ENCODE results near the gene NLN.

The NLN gene

GRCh38 chr5:65823204-65823603, 101.2 kb downstream of the NLN start:
- H3K4me3 ChIP-seq (ENCODE audit: low read depth, low read length), result no peak overlapping the region
- DNase-seq (ENCODE audit: low read depth), result no peak

GRCh38 chr5:65823845-65824445, 101.9 kb downstream of the NLN start:
- no peak for TF ChIP-seq POLR2A (IDR thresholded peaks at IDR 0.05; ENCODE audit: extremely low read depth, insufficient read length)
- no peak for TF ChIP-seq MYC (IDR thresholded peaks at IDR 0.05; ENCODE audit: low read depth, low read length)
- no peak for TF ChIP-seq MAX (IDR thresholded peaks at IDR 0.05; ENCODE audit: low read depth, low read length)
- TF ChIP-seq, protein P1, sequence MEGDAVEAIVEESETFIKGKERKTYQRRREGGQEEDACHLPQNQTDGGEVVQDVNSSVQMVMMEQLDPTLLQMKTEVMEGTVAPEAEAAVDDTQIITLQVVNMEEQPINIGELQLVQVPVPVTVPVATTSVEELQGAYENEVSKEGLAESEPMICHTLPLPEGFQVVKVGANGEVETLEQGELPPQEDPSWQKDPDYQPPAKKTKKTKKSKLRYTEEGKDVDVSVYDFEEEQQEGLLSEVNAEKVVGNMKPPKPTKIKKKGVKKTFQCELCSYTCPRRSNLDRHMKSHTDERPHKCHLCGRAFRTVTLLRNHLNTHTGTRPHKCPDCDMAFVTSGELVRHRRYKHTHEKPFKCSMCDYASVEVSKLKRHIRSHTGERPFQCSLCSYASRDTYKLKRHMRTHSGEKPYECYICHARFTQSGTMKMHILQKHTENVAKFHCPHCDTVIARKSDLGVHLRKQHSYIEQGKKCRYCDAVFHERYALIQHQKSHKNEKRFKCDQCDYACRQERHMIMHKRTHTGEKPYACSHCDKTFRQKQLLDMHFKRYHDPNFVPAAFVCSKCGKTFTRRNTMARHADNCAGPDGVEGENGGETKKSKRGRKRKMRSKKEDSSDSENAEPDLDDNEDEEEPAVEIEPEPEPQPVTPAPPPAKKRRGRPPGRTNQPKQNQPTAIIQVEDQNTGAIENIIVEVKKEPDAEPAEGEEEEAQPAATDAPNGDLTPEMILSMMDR (IDR thresholded peaks at IDR 0.05; ENCODE audit: low read depth, low read length), result no peak
- no peak overlapping the region for H3K4me3 ChIP-seq (ENCODE audit: low read depth, low read length)
- peak; percentile 44 for DNase-seq (ENCODE audit: low read depth)

More at GRCh38 chr5:65823204-65823603, 101.2 kb downstream of the NLN start:
- TF ChIP-seq, protein P1 (IDR thresholded peaks at IDR 0.05; ENCODE audit: low read depth, low read length), result no peak
- TF ChIP-seq MAX (IDR thresholded peaks at IDR 0.05; ENCODE audit: low read depth, low read length), result no peak
- no peak for TF ChIP-seq MYC (IDR thresholded peaks at IDR 0.05; ENCODE audit: low read depth, low read length)
- no peak for TF ChIP-seq POLR2A (IDR thresholded peaks at IDR 0.05; ENCODE audit: extremely low read depth, insufficient read length)

GRCh38 chr5:65825408-65826328, 103.7 kb downstream of the NLN start:
- DNase-seq (ENCODE audit: low read depth), result peak; percentile 96
- peak overlapping the region; percentile 22 for H3K4me3 ChIP-seq (ENCODE audit: low read depth, low read length)
- TF ChIP-seq, protein P1 (IDR thresholded peaks at IDR 0.05; ENCODE audit: low read depth, low read length), result no peak
- peak; percentile 77 for TF ChIP-seq MAX (IDR thresholded peaks at IDR 0.05; ENCODE audit: low read depth, low read length)
- no peak for TF ChIP-seq POLR2A (IDR thresholded peaks at IDR 0.05; ENCODE audit: extremely low read depth, insufficient read length)
- TF ChIP-seq MYC (IDR thresholded peaks at IDR 0.05; ENCODE audit: low read depth, low read length), result peak; percentile 81

GRCh38 chr5:65828022-65828896, 106.3 kb downstream of the NLN start:
- H3K4me3 ChIP-seq (ENCODE audit: low read depth, low read length), result no peak overlapping the region
- DNase-seq (ENCODE audit: low read depth), result no peak
- TF ChIP-seq MAX (IDR thresholded peaks at IDR 0.05; ENCODE audit: low read depth, low read length), result no peak
- TF ChIP-seq POLR2A (IDR thresholded peaks at IDR 0.05; ENCODE audit: extremely low read depth, insufficient read length), result no peak

- DNase-seq (ENCODE audit: low read depth), result no peak
These were observed 108.9 kb downstream of the NLN start for GRCh38 chr5:65830856-65831255.

More at GRCh38 chr5:65830856-65831255, 108.9 kb downstream of the NLN start:
- H3K4me3 ChIP-seq (ENCODE audit: low read depth, low read length), result no peak overlapping the region
- no peak for TF ChIP-seq MYC (IDR thresholded peaks at IDR 0.05; ENCODE audit: low read depth, low read length)
- TF ChIP-seq MAX (IDR thresholded peaks at IDR 0.05; ENCODE audit: low read depth, low read length), result no peak
- no peak for TF ChIP-seq POLR2A (IDR thresholded peaks at IDR 0.05; ENCODE audit: extremely low read depth, insufficient read length)
- TF ChIP-seq, protein P1 (IDR thresholded peaks at IDR 0.05; ENCODE audit: low read depth, low read length), result no peak
